ENCODE measurements around the gene POU2F2.

POU2F2 gene

GRCh38 chr19:42078538-42079275 lies 53.5 kb downstream of the POU2F2 start:
- no peak for DNase-seq

- no peak for DNase-seq
Measured at GRCh38 chr19:42078058-42078457, 54.2 kb downstream of the POU2F2 start.

- DNase-seq: no peak
Measured at GRCh38 chr19:42076380-42076944, 55.8 kb downstream of the POU2F2 start.

- DNase-seq: peak; percentile 98
Measured at GRCh38 chr19:42075616-42076379, 56.4 kb downstream of the POU2F2 start, which contains the start of gene ZNF574. ZNF574 (plus strand) TSS chr19:42076166; CDS start chr19:42078607, 2,441 bp downstream.

GRCh38 chr19:42075364-42075615 lies 57.0 kb downstream of the POU2F2 start:
- no peak for DNase-seq

- DNase-seq: no peak
Measured at GRCh38 chr19:42074513-42075363, 57.5 kb downstream of the POU2F2 start.

- no peak for DNase-seq
Measured at GRCh38 chr19:42071247-42071646, 61.0 kb downstream of the POU2F2 start.

- no peak for DNase-seq
Measured at GRCh38 chr19:42069619-42070351, 62.5 kb downstream of the POU2F2 start, which contains the start of gene GRIK5. GRIK5 (minus strand) TSS chr19:42070206; CDS start chr19:42065770, 4,436 bp downstream.

GRCh38 chr19:42068756-42069571 lies 63.3 kb downstream of the POU2F2 start:
- DNase-seq: no peak

- no peak for DNase-seq
Measured at GRCh38 chr19:42068361-42068755, 63.9 kb downstream of the POU2F2 start.

GRCh38 chr19:42067315-42067888 lies 64.8 kb downstream of the POU2F2 start:
- DNase-seq: no peak

- no peak for DNase-seq
Measured at GRCh38 chr19:42066075-42066754, 66.0 kb downstream of the POU2F2 start.

- no peak for DNase-seq
Measured at GRCh38 chr19:42065511-42065910, 66.7 kb downstream of the POU2F2 start.

GRCh38 chr19:42065051-42065450 lies 67.2 kb downstream of the POU2F2 start:
- no peak for DNase-seq

- no peak for DNase-seq
Measured at GRCh38 chr19:42064432-42064831, 67.8 kb downstream of the POU2F2 start.

GRCh38 chr19:42062381-42062780 lies 69.9 kb downstream of the POU2F2 start:
- DNase-seq: no peak

- no peak for DNase-seq
Measured at GRCh38 chr19:42060117-42060516, 72.1 kb downstream of the POU2F2 start.

- no peak for DNase-seq
Measured at GRCh38 chr19:42059196-42059595, 73.0 kb downstream of the POU2F2 start.

GRCh38 chr19:42057846-42058245 lies 74.4 kb downstream of the POU2F2 start:
- no peak for DNase-seq

- no peak for DNase-seq
Measured at GRCh38 chr19:42054205-42054604, 78.0 kb downstream of the POU2F2 start.

All from T1000 (cell line).